ENCODE measurements around the gene ZNF407.

DNA sequence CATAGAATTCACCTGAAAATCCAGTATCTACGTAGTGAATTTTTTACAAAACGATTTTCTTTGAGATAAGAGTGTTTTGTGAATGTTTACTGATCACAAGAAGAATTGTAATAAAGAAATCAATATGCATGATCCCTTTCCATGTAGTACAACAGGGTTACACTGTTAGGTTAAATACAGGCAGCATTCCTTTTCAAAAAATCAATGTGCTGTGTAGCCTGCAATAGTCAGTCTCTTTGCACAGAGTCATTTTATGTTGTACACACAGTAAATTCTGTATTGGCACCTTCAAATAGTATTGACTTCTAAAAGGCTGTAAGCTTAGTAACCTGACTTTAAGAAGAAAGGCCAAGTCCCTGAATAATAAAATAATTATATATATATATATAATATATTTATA, 63.3 kb downstream of the ZNF407 start:
- TF ChIP-seq, protein P1, sequence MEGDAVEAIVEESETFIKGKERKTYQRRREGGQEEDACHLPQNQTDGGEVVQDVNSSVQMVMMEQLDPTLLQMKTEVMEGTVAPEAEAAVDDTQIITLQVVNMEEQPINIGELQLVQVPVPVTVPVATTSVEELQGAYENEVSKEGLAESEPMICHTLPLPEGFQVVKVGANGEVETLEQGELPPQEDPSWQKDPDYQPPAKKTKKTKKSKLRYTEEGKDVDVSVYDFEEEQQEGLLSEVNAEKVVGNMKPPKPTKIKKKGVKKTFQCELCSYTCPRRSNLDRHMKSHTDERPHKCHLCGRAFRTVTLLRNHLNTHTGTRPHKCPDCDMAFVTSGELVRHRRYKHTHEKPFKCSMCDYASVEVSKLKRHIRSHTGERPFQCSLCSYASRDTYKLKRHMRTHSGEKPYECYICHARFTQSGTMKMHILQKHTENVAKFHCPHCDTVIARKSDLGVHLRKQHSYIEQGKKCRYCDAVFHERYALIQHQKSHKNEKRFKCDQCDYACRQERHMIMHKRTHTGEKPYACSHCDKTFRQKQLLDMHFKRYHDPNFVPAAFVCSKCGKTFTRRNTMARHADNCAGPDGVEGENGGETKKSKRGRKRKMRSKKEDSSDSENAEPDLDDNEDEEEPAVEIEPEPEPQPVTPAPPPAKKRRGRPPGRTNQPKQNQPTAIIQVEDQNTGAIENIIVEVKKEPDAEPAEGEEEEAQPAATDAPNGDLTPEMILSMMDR (tag by site-specific recombination; IDR thresholded peaks at IDR 0.05): no peak
- TF ChIP-seq ZNF133 (tag by site-specific recombination; IDR thresholded peaks at IDR 0.05): no peak

Data from HEK293 (cell line).